K562 (cell line): ENCODE results near the gene SENP1. TPM values are rescaled to one million over a fixed set of nuclear protein-coding genes. Genes with fewer than 3 reads are reported as not detected.

Experiments
- ATAC-seq: fragments of 200-7000 bp; cut with Tn5 transposase; 3 replicates; pipeline ENCODE4 v1.9.1; 2020; ENCODE audit warnings: moderate library complexity
- BruUV-seq: library from RNA; stranded (reverse); fragments of 400-500 nt; replicated peaks from 2 replicates; lab custom pipeline; 2021; lab: Mats Ljungman, UMichigan
- CTCF ChIA-PET: fragments of 300-600 bp; formaldehyde crosslinking; extraction: SDS; loops from one replicate; lab custom pipeline; 2021; ENCODE audit warnings: low intra/inter-chr PET ratio; lab: Yijun Ruan, JAX
- POLR2A ChIA-PET: fragments of 300-600, 350-650 bp; sonication (Branson Sonifier 250); formaldehyde crosslinking; extraction: SDS; loops from one replicate; lab custom pipeline; 2021; ENCODE audit warnings: antibody characterized with exemption, inconsistent platforms; lab: Yijun Ruan, JAX
- DNase-seq, 4 experiments: peaks; one replicate each; pipeline versions ENCODE4 v3.0.0 to v3.0.0-alpha.2; 2011 to 2018; ENCODE audit warnings: low spot score in 3 of 4, mixed read lengths in 3 of 4; ENCODE audit errors: extremely low read depth in 1 of 4
- FAIRE-seq: peaks from 2 replicates; lab custom pipeline; 2011; peaks lifted over from hg19 to GRCh38; lab: Jason Lieb, UNC
- H2AFZ ChIP-seq: 2 replicates; pipeline ENCODE4 v1.6.0; 2011; ENCODE audit warnings: low read depth, low read length, control low read depth, inconsistent platforms
- H3K27ac ChIP-seq: fragments of 200-600 bp; 3 replicates; pipeline ENCODE4 v1.8.0; 2011; ENCODE audit warnings: low read depth, mild to moderate bottlenecking, control low read depth, inconsistent platforms, low read length, moderate library complexity, mixed read lengths; ENCODE audit errors: extremely low read depth
- H3K27me3 ChIP-seq, 2 experiments: fragments of 300-600 bp in 1 of 2; 2 replicates in 1 of 2; 3 replicates in 1 of 2; pipeline versions ENCODE4 v1.6.0 to v1.8.0; 2011; ENCODE audit warnings: inconsistent platforms in 2 of 2, low read length in 2 of 2, mild to moderate bottlenecking in 1 of 2, mixed read lengths in 1 of 2, moderate library complexity in 1 of 2; ENCODE audit not compliant: control insufficient read depth in 2 of 2, insufficient read depth in 2 of 2
- H3K36me3 ChIP-seq: fragments of 300-600 bp; 3 replicates; pipeline ENCODE4 v1.8.0; 2011; ENCODE audit warnings: mild to moderate bottlenecking, low read length, inconsistent platforms; ENCODE audit not compliant: control insufficient read depth, insufficient read depth
- H3K4me1 ChIP-seq, 2 experiments: fragments of 200-600 bp in 1 of 2; replicated peaks in 1 of 2; 2 replicates in 1 of 2; 3 replicates in 1 of 2; pipeline versions ENCODE4 v1.5.1 to v1.8.0; 2011; ENCODE audit warnings: inconsistent platforms in 2 of 2, low read length in 2 of 2, mild to moderate bottlenecking in 1 of 2, mixed read lengths in 1 of 2, moderate library complexity in 1 of 2; ENCODE audit not compliant: control insufficient read depth in 2 of 2, insufficient read depth in 2 of 2
- H3K4me2 ChIP-seq: 2 replicates; pipeline ENCODE4 v1.6.1; 2011; ENCODE audit warnings: low read length, control low read depth, inconsistent platforms, mixed read lengths; ENCODE audit not compliant: insufficient read depth
- H3K4me3 ChIP-seq: fragments of 200-600 bp; sonication (generic), shearing (Covaris generic); 2 replicates; pipeline ENCODE4 v1.5.1; 2016; ENCODE audit warnings: control low read depth, inconsistent platforms
- H3K79me2 ChIP-seq: fragments of 200-600 bp; 3 replicates; pipeline ENCODE4 v1.8.0; 2011; ENCODE audit warnings: low read length, inconsistent platforms; ENCODE audit not compliant: control insufficient read depth, insufficient read depth
- H3K9ac ChIP-seq, 2 experiments: 2 replicates each; pipeline versions ENCODE4 v1.6.0 to v1.6.1; 2011; ENCODE audit warnings: low read depth in 2 of 2, low read length in 2 of 2, control low read depth in 1 of 2, inconsistent platforms in 1 of 2, mild to moderate bottlenecking in 1 of 2, mixed read lengths in 1 of 2; ENCODE audit not compliant: insufficient read depth in 1 of 2
- H3K9me1 ChIP-seq: one replicate; pipeline ENCODE4 v1.6.0; 2011; ENCODE audit warnings: inconsistent platforms, mild to moderate bottlenecking, low read length, moderate library complexity; ENCODE audit not compliant: control insufficient read depth, insufficient read depth
- H3K9me3 ChIP-seq: replicated peaks from 2 replicates; pipeline ENCODE4 v1.5.1; 2011; ENCODE audit warnings: low read depth, low read length, inconsistent platforms; ENCODE audit not compliant: control insufficient read depth, insufficient read depth
- H4K20me1 ChIP-seq: replicated peaks from 2 replicates; pipeline ENCODE4 v1.6.1; 2011; ENCODE audit warnings: low read length, inconsistent platforms, mixed read lengths; ENCODE audit not compliant: control insufficient read depth, insufficient read depth
- ASH1L ChIP-seq: fragments of 450-650 bp; IDR thresholded peaks from 2 replicates; pipeline ENCODE4 v1.6.1; 2018; ENCODE audit warnings: borderline replicate concordance, mild to moderate bottlenecking, low read depth; ENCODE audit not compliant: partially characterized antibody
- CSDE1 ChIP-seq, 2 experiments: fragments of 450-650 bp; IDR thresholded peaks; 2 replicates each; pipeline ENCODE4 v1.6.1; 2016; ENCODE audit warnings: mild to moderate bottlenecking in 1 of 2
- ETV6 ChIP-seq, 3 experiments: fragments of 150-350 bp in 1 of 3; sonication (generic) in 1 of 3; formaldehyde crosslinking in 1 of 3; IDR thresholded peaks; 2 replicates each; pipeline versions ENCODE4 v1.6.1 to v1.8.0; 2014 to 2022; ENCODE audit warnings: borderline replicate concordance in 2 of 3, low read depth in 2 of 3, antibody characterized with exemption in 1 of 3, low read length in 1 of 3, mild to moderate bottlenecking in 1 of 3, missing genetic modification reagents in 1 of 3
- HCFC1 ChIP-seq: IDR thresholded peaks from 2 replicates; pipeline ENCODE4 v1.6.1; 2012; ENCODE audit warnings: low read depth, low read length, improper control_type of control experiment
- LEF1 ChIP-seq: fragments of 450-650 bp; IDR thresholded peaks from 2 replicates; pipeline ENCODE4 v1.6.1; 2016; ENCODE audit warnings: mild to moderate bottlenecking
- MEF2A ChIP-seq: IDR thresholded peaks from 2 replicates; pipeline ENCODE4 v1.6.1; 2011; ENCODE audit warnings: low read depth, mild to moderate bottlenecking, low read length, moderate library complexity; ENCODE audit not compliant: control insufficient read depth
- TSHZ1 ChIP-seq: fragments of 250-450 bp; sonication (Bioruptor Pico); IDR thresholded peaks from 2 replicates; pipeline ENCODE4 v1.4.0; 2020; ENCODE audit warnings: mild to moderate bottlenecking, moderate library complexity
- ZFP36 ChIP-seq: fragments of 150-350 bp; IDR thresholded peaks from 2 replicates; pipeline ENCODE4 v1.6.1; 2018; ENCODE audit warnings: low read length, low read depth; ENCODE audit not compliant: partially characterized antibody
- ZNF140 ChIP-seq: fragments of 250-450 bp; sonication (Bioruptor Pico); IDR thresholded peaks from 2 replicates; pipeline ENCODE4 v1.8.0; 2021; ENCODE audit warnings: moderate library complexity, mild to moderate bottlenecking, inconsistent platforms
- ZNF282 ChIP-seq: sonication (generic); formaldehyde crosslinking; IDR thresholded peaks from 2 replicates; pipeline ENCODE4 v1.8.1; 2023; ENCODE audit warnings: missing genetic modification reagents
- WGBS: fragments of 100-300 bp; shearing (Covaris generic); methylation state at CpG from one replicate; pipeline ENCODE4 v1.1.6; 2016; ENCODE audit warnings: low coverage, mixed read lengths; ENCODE audit not compliant: insufficient coverage; ENCODE audit errors: missing lambda C conversion rate; 5-methylcytosine and 5-hydroxymethylcytosine counted together
- in situ Hi-C: fragments of 300-500 bp; cut with MboI; formaldehyde crosslinking; loops from 4 replicates; pipeline ENCODE4 v1.15.0; 2018; ENCODE audit warnings: inconsistent platforms, mixed read lengths
- intact Hi-C: fragments of 100-400 bp; cut with micrococcal nuclease; formaldehyde crosslinking; loops from 2 replicates; pipeline ENCODE4 v1.14.2; 2022
- polyA plus RNA-seq, 8 experiments: library from polyadenylated mRNA; depleted of rRNA in 4 of 8; stranded (reverse) in 5 of 8; unstranded in 3 of 8; fragments of >200 nt; fragmentation: Nextera tagmentation in 2 of 8; fragmentation: Illumina TruSeq in 1 of 8; extraction: Ambion mirVana in 2 of 8; extraction: Trizol in 1 of 8; gene quantifications; 2 replicates each; pipeline versions ENCODE4 v1.2.1 to v1.2.3, GENCODE V29; 2011 to 2014; ENCODE audit warnings: inconsistent platforms in 1 of 8, missing spikeins in 1 of 8
- total RNA-seq, 7 experiments: library from RNA; depleted of rRNA in 6 of 7; stranded (reverse); fragments of >200 nt in 6 of 7; fragmentation: Illumina TruSeq in 2 of 7; extraction: Trizol in 2 of 7; gene quantifications; 2 replicates each; pipeline versions ENCODE4 v1.2.1 to v1.2.3, GENCODE V29; 2011 to 2021; ENCODE audit warnings: low replicate concordance in 1 of 7
- TF ChIP-seq, protein P1 (sequence below): fragments of 150-350 bp; IDR thresholded peaks from 2 replicates; pipeline ENCODE4 v1.6.1; 2014; ENCODE audit warnings: low read depth, mild to moderate bottlenecking, low read length, borderline replicate concordance
- TF ChIP-seq, protein P2 (sequence below): fragments of 450-650 bp; IDR thresholded peaks from one replicate; pipeline ENCODE4 v1.6.1; 2018; ENCODE audit warnings: mild to moderate bottlenecking, moderate library complexity; ENCODE audit not compliant: partially characterized antibody

Gene SENP1
- total and polyA plus RNA-seq, 9 of the 15 experiments (the other 6 are each of a cell fraction or from before 2014, with no cell fraction given) = 15.5 to 59.0 (median 36.3) TPM

DNA sequence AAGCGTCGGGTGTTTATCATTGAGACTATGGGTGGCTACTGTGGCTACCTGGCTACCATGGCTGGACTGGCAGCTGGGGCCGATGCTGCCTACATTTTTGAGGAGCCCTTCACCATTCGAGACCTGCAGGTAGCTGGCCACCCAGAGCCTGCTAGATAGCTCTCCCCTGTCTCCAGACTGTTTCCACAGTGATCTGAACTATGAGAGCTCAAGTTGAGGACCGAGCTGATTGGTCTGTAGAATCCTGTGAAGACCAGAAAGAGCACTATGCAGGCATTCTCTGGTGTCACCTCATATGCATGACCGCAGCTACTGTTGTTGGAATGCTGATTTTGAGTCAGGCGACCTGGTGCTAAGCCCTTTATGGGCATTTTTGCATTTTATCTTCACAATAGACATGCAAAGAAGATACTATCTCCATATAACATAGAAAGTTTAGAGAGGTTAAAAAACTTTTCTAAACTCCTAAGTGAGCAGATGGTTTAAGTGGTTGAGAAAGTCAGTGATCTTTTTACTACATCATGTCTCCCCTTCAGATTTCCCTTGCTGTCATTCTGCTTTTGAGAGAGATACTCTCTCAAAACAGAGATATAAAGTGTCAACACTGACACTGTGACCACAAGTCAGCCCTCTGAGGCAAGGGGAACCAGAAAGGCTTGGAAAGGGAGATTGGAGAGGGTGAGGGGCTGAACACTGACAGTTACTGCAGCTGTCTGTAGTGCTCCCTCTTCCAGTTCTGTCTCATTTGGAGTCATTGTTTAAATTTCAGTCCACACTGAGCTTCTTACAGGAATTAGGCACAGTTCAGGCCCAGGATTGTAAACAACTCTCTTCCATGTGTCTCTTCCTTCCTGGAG is 37.2 kb upstream of the SENP1 start:
- POLR2A ChIA-PET = interaction anchor here (0.6 to 1.7 kb wide), 2 partner anchors 14 to 730 kb away, joined by 3 to 8 read pairs; partner anchors contain the start of gene ASB8
- in situ Hi-C loops = no loop called here
- no peak for TF ChIP-seq CSDE1 (IDR thresholded peaks at IDR 0.05)
- TF ChIP-seq ZNF140 (CRISPR knock-in tag) = no peak
- no peak for TF ChIP-seq ZNF282
- TF ChIP-seq MEF2A = no peak
- TF ChIP-seq ASH1L = no peak
- TF ChIP-seq, protein P1, sequence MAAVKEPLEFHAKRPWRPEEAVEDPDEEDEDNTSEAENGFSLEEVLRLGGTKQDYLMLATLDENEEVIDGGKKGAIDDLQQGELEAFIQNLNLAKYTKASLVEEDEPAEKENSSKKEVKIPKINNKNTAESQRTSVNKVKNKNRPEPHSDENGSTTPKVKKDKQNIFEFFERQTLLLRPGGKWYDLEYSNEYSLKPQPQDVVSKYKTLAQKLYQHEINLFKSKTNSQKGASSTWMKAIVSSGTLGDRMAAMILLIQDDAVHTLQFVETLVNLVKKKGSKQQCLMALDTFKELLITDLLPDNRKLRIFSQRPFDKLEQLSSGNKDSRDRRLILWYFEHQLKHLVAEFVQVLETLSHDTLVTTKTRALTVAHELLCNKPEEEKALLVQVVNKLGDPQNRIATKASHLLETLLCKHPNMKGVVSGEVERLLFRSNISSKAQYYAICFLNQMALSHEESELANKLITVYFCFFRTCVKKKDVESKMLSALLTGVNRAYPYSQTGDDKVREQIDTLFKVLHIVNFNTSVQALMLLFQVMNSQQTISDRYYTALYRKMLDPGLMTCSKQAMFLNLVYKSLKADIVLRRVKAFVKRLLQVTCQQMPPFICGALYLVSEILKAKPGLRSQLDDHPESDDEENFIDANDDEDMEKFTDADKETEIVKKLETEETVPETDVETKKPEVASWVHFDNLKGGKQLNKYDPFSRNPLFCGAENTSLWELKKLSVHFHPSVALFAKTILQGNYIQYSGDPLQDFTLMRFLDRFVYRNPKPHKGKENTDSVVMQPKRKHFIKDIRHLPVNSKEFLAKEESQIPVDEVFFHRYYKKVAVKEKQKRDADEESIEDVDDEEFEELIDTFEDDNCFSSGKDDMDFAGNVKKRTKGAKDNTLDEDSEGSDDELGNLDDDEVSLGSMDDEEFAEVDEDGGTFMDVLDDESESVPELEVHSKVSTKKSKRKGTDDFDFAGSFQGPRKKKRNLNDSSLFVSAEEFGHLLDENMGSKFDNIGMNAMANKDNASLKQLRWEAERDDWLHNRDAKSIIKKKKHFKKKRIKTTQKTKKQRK = no peak
- no peak for TF ChIP-seq ZFP36
- no peak for TF ChIP-seq ETV6 (IDR thresholded peaks at IDR 0.05; ENCODE audit: borderline replicate concordance in 1 of 2, low read depth in 2 of 2, low read length in 1 of 2)
- no peak for TF ChIP-seq ETV6 (CRISPR knock-in tag; IDR thresholded peaks at IDR 0.05; ENCODE audit: borderline replicate concordance)
- TF ChIP-seq HCFC1 = no peak
- TF ChIP-seq, protein P2, sequence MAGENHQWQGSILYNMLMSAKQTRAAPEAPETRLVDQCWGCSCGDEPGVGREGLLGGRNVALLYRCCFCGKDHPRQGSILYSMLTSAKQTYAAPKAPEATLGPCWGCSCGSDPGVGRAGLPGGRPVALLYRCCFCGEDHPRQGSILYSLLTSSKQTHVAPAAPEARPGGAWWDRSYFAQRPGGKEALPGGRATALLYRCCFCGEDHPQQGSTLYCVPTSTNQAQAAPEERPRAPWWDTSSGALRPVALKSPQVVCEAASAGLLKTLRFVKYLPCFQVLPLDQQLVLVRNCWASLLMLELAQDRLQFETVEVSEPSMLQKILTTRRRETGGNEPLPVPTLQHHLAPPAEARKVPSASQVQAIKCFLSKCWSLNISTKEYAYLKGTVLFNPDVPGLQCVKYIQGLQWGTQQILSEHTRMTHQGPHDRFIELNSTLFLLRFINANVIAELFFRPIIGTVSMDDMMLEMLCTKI = no peak
- no peak for TF ChIP-seq LEF1
- no peak for TF ChIP-seq TSHZ1 (CRISPR knock-in tag)

More for the DNA sequence above, 37.2 kb upstream of the SENP1 start:
- Histone ChIP-seq H3K36me3 (peaks cover 74% of the 10 kb centered on the region; the same call in 2 of the 3 replicates), H3K79me2 (no peaks in the 10 kb centered on the region), H3K9me3 (no peaks in the 10 kb centered on the region), H3K9ac (no peak overlapping the region), H3K4me3 (no peak overlapping the region), H3K9me1 (no peaks in the 10 kb centered on the region), H3K27me3 (no peaks in the 10 kb centered on the region), H3K4me1 (peaks cover 0 to 4% of the 10 kb centered on the region in 2 experiments; a peak in 1 of 5 replicates), H3K4me2 (no peak overlapping the region), H2AFZ (no peak overlapping the region), H3K27ac (no peak overlapping the region), H4K20me1 (no peaks in the 10 kb centered on the region)
- CTCF ChIA-PET = no interaction called here
- 71% methylated on average over 7 of the region's 7 CpGs for WGBS
- BruUV-seq = no TSS peak
- FAIRE-seq (no peak), ATAC-seq (no peak), DNase-seq (no peak)
- intact Hi-C loops = no loop called here
